Common myeloid progenitor, CD34-positive (primary cell): ENCODE data around the gene NELL1.

Experiments
- CTCF ChIA-PET: fragments of 350-600 bp; sonication (Branson Sonifier 250); formaldehyde crosslinking; loops from one replicate; lab custom pipeline; 2021; ENCODE audit warnings: antibody characterized with exemption; lab: Charles Lee
- POLR2A ChIA-PET: fragments of 350-600 bp; sonication (Branson Sonifier 250); formaldehyde crosslinking; loops from one replicate; lab custom pipeline; 2021; ENCODE audit warnings: antibody characterized with exemption; lab: Charles Lee
- DNase-seq, 3 donors: peaks; one replicate each; pipeline versions ENCODE4 v3.0.0 to v3.0.0-alpha.2; 2013
- H3K27ac ChIP-seq, 2 experiments: 1 replicate in 1 of 2; 2 replicates in 1 of 2; pipeline ENCODE4 v1.7.0; 2013; ENCODE audit warnings: inconsistent platforms in 2 of 2, low read length in 2 of 2, mild to moderate bottlenecking in 2 of 2, low read depth in 1 of 2, moderate library complexity in 1 of 2; ENCODE audit not compliant: severe bottlenecking in 2 of 2, insufficient read depth in 1 of 2, poor library complexity in 1 of 2
- H3K27me3 ChIP-seq, 5 experiments: replicated peaks in 2 of 5; 1 replicate in 3 of 5; 2 replicates in 2 of 5; pipeline versions ENCODE4 v1.6.1 to v1.7.0; 2013; ENCODE audit warnings: low read length in 4 of 5, mild to moderate bottlenecking in 2 of 5, moderate library complexity in 2 of 5, inconsistent platforms in 1 of 5; ENCODE audit not compliant: insufficient read depth in 5 of 5, control insufficient read depth in 4 of 5
- H3K36me3 ChIP-seq, 4 experiments: 1 replicate in 2 of 4; 2 replicates in 2 of 4; pipeline versions ENCODE4 v1.6.1 to v1.7.0; 2013; ENCODE audit warnings: low read length in 3 of 4, control low read depth in 1 of 4, mild to moderate bottlenecking in 1 of 4; ENCODE audit not compliant: control insufficient read depth in 4 of 4, insufficient read depth in 4 of 4
- H3K4me1 ChIP-seq, 4 experiments: 1 replicate in 3 of 4; 2 replicates in 1 of 4; pipeline versions ENCODE4 v1.6.1 to v1.7.1; 2013; ENCODE audit warnings: low read length in 3 of 4, mild to moderate bottlenecking in 3 of 4, control low read depth in 1 of 4, inconsistent platforms in 1 of 4, moderate library complexity in 1 of 4; ENCODE audit not compliant: control insufficient read depth in 4 of 4, insufficient read depth in 4 of 4; ENCODE audit errors: control extremely low read depth in 1 of 4
- H3K4me3 ChIP-seq, 7 experiments: 1 replicate in 4 of 7; 2 replicates in 3 of 7; pipeline versions ENCODE4 v1.5.1 to v1.7.0; 2013; ENCODE audit warnings: mild to moderate bottlenecking in 7 of 7, low read length in 6 of 7, moderate library complexity in 6 of 7, inconsistent platforms in 2 of 7, low read depth in 2 of 7, control low read depth in 1 of 7; ENCODE audit not compliant: insufficient read depth in 4 of 7, control insufficient read depth in 1 of 7; ENCODE audit errors: extremely low read depth in 1 of 7
- H3K9me3 ChIP-seq, 5 experiments: 1 replicate in 4 of 5; 2 replicates in 1 of 5; pipeline versions ENCODE4 v1.6.1 to v1.7.1; 2013; ENCODE audit warnings: low read length in 4 of 5, mild to moderate bottlenecking in 2 of 5, inconsistent platforms in 1 of 5, low read depth in 1 of 5, moderate library complexity in 1 of 5; ENCODE audit not compliant: control insufficient read depth in 4 of 5, insufficient read depth in 2 of 5; ENCODE audit errors: control extremely low read depth in 1 of 5
- WGBS: methylation state at CpG from one replicate; pipeline ENCODE4 v1.1.5; 2013; ENCODE audit not compliant: insufficient coverage; 5-methylcytosine and 5-hydroxymethylcytosine counted together

NELL1 gene

DNA sequence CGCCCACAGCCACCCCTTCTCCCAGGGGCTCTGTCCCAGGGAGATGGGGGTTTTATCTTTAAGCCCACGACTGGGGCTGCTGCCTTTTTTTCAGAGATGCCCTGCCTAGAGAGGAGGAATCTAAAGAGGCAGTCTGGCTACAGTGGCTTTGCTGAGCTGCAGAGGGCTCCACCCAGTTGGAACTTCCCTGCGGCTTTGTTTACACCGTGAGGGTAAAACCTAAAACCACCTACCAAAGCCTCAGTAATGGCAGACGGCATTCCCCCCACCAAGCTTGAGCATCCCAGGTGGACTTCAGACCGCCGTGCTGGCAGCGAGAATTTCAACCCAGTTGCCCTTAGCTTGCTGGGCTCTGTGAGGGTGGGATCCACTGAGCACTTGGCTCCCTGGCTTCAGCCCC is 535.8 kb downstream of the NELL1 start:
- WGBS, result 78% methylated on average over 7 of the region's 8 CpGs
- Histone ChIP-seq H3K27me3 (no peaks in the 10 kb centered on the region), H3K36me3 (no peaks in the 10 kb centered on the region), H3K9me3 (no peaks in the 10 kb centered on the region), H3K27ac (no peak overlapping the region), H3K4me3 (no peak overlapping the region), H3K4me1 (no peaks in the 10 kb centered on the region)
- ChIA-PET CTCF (no interaction called here), POLR2A (no interaction called here)
- DNase-seq, result no peak

DNA sequence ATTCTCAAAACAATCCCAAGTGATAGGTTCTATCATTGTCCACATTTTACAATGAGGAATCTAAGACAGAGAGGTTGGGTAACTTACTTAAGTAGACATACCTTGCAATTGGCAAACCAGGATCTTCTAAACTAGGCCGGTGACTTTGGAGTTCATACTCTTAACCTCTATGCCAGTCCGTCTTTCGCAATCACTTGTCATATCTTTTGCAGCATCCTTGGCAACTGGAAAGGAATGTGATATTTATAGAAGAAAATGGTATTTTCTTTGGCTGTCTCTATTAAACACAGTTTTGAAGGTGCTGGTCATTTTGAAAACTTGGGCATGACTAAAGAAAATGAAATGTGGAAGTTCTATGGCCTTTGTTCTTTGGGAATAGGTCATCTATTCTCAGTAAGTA is 556.5 kb downstream of the NELL1 start:
- no peak overlapping the region for H3K27ac ChIP-seq
- H3K9me3 ChIP-seq, result peaks cover 0 to 2% (median 0%) of the 10 kb centered on the region in 5 experiments
- H3K4me3 ChIP-seq, result no peak overlapping the region
- no peaks in the 10 kb centered on the region for H3K27me3 ChIP-seq
- CTCF ChIA-PET, result no interaction called here
- POLR2A ChIA-PET, result no interaction called here
- no peaks in the 10 kb centered on the region for H3K36me3 ChIP-seq
- 100% methylated on average over 1 of the region's 3 CpGs for WGBS
- H3K4me1 ChIP-seq, result no peaks in the 10 kb centered on the region
- DNase-seq, result no peak

DNA sequence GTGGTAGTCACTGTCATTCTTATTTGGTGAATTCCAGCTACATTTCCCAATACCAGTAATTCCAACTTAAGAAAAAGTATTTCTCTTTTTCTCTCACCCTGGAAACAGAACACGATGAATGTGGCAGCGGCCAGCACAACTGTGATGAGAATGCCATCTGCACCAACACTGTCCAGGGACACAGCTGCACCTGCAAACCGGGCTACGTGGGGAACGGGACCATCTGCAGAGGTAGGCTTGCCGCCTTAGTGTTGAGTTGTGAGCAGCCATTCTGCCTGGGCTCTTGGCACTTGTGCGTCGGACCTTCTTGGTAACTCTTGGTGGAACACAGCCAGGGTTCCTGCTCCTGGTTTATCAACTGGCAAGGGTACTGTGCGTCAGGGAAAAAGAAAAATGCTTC is 559.8 kb downstream of the NELL1 start:
- ChIA-PET CTCF (interaction anchor here (1.4 to 1.7 kb wide), 2 partner anchors 11 to 12 kb away, joined by 3 to 4 read pairs; no protein-coding TSS in a partner anchor), POLR2A (no interaction called here)
- H3K4me1 ChIP-seq, result no peaks in the 10 kb centered on the region
- WGBS, result 93% methylated on average over 9 of the region's 9 CpGs
- no peak overlapping the region for H3K27ac ChIP-seq
- no peak overlapping the region for H3K4me3 ChIP-seq
- no peak for DNase-seq
- no peaks in the 10 kb centered on the region for H3K27me3 ChIP-seq
- no peaks in the 10 kb centered on the region for H3K36me3 ChIP-seq
- H3K9me3 ChIP-seq, result peaks cover 0 to 2% (median 0%) of the 10 kb centered on the region in 5 experiments

DNA sequence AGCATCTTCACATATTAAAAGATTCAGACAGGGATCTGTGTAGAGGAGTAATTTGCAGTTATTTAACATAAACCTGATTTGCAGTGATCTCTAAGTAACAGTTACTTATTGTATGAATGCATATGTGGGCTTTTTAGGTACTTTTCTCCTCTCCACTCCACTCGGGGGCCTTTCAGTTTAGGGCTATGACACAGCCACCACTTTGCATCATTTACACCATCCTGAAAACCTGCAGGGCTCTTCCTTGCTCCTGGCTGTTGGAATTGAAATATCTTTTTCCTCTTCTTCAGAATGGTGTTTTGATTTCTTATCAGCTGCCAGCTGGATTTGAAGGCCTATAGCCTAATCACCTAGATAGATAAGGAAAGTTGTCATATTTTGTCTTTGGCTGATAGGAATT is 580.8 kb downstream of the NELL1 start:
- ChIA-PET CTCF (no interaction called here), POLR2A (no interaction called here)
- Histone ChIP-seq H3K27ac (no peak overlapping the region), H3K4me1 (no peaks in the 10 kb centered on the region), H3K9me3 (no peaks in the 10 kb centered on the region), H3K27me3 (no peaks in the 10 kb centered on the region), H3K4me3 (no peak overlapping the region), H3K36me3 (no peaks in the 10 kb centered on the region)
- WGBS, result no CpG with 5 or more reads among the region's 1 CpG
- DNase-seq, result no peak

DNA sequence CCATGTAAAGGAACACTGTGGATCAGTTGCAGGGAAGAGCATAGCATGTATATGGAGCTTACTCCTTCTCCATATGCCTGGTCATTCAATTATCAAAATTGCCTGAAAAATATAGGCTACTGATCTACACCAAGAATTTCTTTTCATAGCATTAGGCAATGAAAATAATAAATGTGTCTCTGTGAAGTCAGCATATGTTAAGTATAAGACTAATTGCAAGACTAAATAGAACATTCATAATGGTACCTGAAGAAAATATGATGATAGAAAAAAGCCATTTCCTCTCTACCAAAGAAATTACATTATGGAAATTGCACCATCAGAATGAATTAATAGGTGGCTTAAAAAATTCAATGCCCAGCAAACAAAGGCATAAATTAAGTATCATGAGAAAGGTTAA is 584.7 kb downstream of the NELL1 start:
- Histone ChIP-seq H3K27me3 (no peaks in the 10 kb centered on the region), H3K27ac (no peak overlapping the region), H3K4me1 (no peaks in the 10 kb centered on the region), H3K4me3 (no peak overlapping the region), H3K36me3 (no peaks in the 10 kb centered on the region), H3K9me3 (no peaks in the 10 kb centered on the region)
- ChIA-PET CTCF (no interaction called here), POLR2A (no interaction called here)
- no peak for DNase-seq

DNA sequence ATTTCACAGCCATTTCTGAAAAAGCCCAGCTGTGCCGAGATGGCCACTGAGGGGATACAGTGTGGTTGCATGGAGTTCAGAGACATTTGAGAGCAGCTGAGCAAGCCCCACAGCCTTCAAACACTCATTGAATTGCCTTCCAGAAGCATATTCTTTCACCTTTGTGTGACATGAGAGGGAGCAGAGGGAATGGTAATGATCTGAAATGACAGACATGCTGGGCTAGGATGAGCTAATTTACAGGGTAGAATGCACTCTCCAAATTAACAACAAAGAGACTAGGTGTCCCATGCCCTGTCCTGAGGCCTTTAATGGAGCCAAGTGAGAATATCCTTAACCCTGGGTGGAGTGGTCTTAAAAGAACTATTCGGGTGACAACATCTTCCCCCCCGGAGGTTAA is 585.4 kb downstream of the NELL1 start:
- Histone ChIP-seq H3K27ac (no peak overlapping the region), H3K9me3 (no peaks in the 10 kb centered on the region), H3K36me3 (no peaks in the 10 kb centered on the region), H3K27me3 (no peaks in the 10 kb centered on the region), H3K4me3 (no peak overlapping the region), H3K4me1 (no peaks in the 10 kb centered on the region)
- ChIA-PET POLR2A (no interaction called here), CTCF (no interaction called here)
- DNase-seq, result no peak
- 79% methylated on average over 3 of the region's 3 CpGs for WGBS

DNA sequence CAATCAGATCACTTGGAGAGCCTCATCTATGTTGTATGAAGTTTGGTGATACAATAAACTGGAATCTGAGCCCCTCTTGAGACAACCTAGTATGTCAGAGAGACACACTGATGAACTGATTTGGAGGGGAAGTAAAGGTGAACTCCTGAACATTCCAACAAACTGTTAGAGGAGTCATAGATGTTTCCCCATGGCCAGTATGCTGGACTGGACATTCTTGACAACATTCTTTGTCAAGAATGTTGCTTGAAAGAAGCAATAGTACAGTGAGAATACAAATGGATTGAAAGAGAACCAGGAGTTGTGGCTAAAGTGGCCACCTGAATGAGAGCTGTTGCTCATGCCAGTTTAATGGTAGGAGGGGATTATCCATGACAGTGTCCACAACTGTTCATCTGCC is 588.1 kb downstream of the NELL1 start:
- POLR2A ChIA-PET, result no interaction called here
- no peaks in the 10 kb centered on the region for H3K36me3 ChIP-seq
- no peaks in the 10 kb centered on the region for H3K27me3 ChIP-seq
- CTCF ChIA-PET, result no interaction called here
- no peaks in the 10 kb centered on the region for H3K4me1 ChIP-seq
- no peak overlapping the region for H3K4me3 ChIP-seq
- H3K9me3 ChIP-seq, result no peaks in the 10 kb centered on the region
- H3K27ac ChIP-seq, result no peak overlapping the region
- DNase-seq, result no peak
